Esophagus muscularis mucosa (tissue), 4 donors: ENCODE results near the gene MVB12B. TPM values are rescaled to one million over a fixed set of nuclear protein-coding genes. Genes with fewer than 3 reads are reported as not detected.

ENCODE experiments used
- DNase-seq: peaks from one replicate; pipeline ENCODE4 v3.0.0-alpha.2; 2017; ENCODE audit errors: extremely low spot score
- H3K27ac ChIP-seq, 4 donors: fragments of 200-600 bp; sonication (generic); replicated peaks in 1 of 4; 1 replicate in 3 of 4; 2 replicates in 1 of 4; pipeline ENCODE4 v1.5.1; 2016 to 2019; ENCODE audit warnings: mild to moderate bottlenecking in 1 of 4
- H3K27me3 ChIP-seq, 4 donors: fragments of 200-600 bp; sonication (generic); one replicate each; pipeline versions ENCODE4 v1.5.1 to v1.6.0; 2016 to 2019
- H3K36me3 ChIP-seq, 4 donors: fragments of 200-600 bp; sonication (generic); one replicate each; pipeline ENCODE4 v1.5.1; 2016 to 2019
- H3K4me1 ChIP-seq, 4 donors: fragments of 200-600 bp; sonication (generic); one replicate each; pipeline ENCODE4 v1.5.1; 2016 to 2019
- H3K4me3 ChIP-seq, 4 donors: fragments of 200-600 bp; sonication (generic); 1 replicate in 2 of 4; 2 replicates in 2 of 4; pipeline ENCODE4 v1.5.1; 2016 to 2019; ENCODE audit warnings: mild to moderate bottlenecking in 4 of 4, moderate library complexity in 1 of 4
- H3K9me3 ChIP-seq, 4 donors: fragments of 200-600 bp; sonication (generic); 1 replicate in 3 of 4; 2 replicates in 1 of 4; pipeline ENCODE4 v1.5.1; 2016 to 2019
- EP300 ChIP-seq: sonication (generic); formaldehyde crosslinking; IDR thresholded peaks from one replicate; pipeline ENCODE4 v1.6.1; 2017; ENCODE audit warnings: antibody characterized with exemption
- POLR2A ChIP-seq: fragments of 450-650 bp; IDR thresholded peaks from one replicate; pipeline ENCODE4 v1.6.1; 2017; ENCODE audit warnings: antibody characterized with exemption, moderate library complexity, mild to moderate bottlenecking, low read depth
- POLR2AphosphoS5 ChIP-seq, 2 donors: sonication (generic); formaldehyde crosslinking; IDR thresholded peaks; one replicate each; pipeline ENCODE4 v1.6.1; 2017; ENCODE audit warnings: antibody characterized with exemption in 2 of 2
- WGBS: methylation state at CpG from one replicate; pipeline ENCODE4 v1.1.5; 2018; 5-methylcytosine and 5-hydroxymethylcytosine counted together
- intact Hi-C: fragments of 100-400 bp; cut with DNase I; formaldehyde crosslinking; loops from one replicate; pipeline ENCODE4 v1.15.1; 2023
- total RNA-seq, 4 donors: library from RNA; depleted of rRNA; stranded (reverse); fragments of >200 nt; gene quantifications; one replicate each; pipeline versions ENCODE4 v1.1.0 to v1.2.1, GENCODE V29; 2016
- TF ChIP-seq, protein P1 (sequence below), 3 experiments: fragments of 200-600 bp in 2 of 3; fragments of 450-650 bp in 1 of 3; sonication (generic) in 2 of 3; IDR thresholded peaks; one replicate each; pipeline ENCODE4 v1.5.1; 2017 to 2019; ENCODE audit warnings: antibody characterized with exemption in 3 of 3, mild to moderate bottlenecking in 2 of 3, moderate library complexity in 1 of 3

MVB12B gene
- total RNA-seq, 4 donors from 2014 or later = 14.1 to 25.0 (median 18.4) TPM

DNA sequence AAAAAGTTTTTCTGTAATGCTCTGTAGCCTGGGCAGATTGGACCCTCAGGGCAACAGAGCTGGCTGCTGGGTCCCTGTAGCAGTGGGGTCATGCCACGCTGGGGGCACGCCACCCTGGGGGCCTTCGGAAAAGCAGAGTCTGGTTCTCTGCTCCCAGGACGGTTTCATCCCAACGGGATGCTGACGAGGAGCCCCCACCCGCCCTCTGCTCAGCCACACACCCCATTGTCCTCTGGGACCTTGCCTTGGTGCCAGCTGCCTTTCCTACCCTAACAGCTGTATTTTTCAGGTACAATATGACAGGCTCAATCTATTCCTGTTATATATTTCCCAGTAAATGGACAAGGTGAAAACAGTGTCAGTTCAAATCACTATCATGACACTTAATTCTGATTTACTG is 29.0 kb upstream of the MVB12B start:
- no peaks in the 10 kb centered on the region for H3K36me3 ChIP-seq
- peaks cover 0 to 32% (median 0%) of the 10 kb centered on the region in 4 donors for H3K27me3 ChIP-seq
- no peak overlapping the region for H3K27ac ChIP-seq
- H3K4me3 ChIP-seq = no peak overlapping the region
- no peak for DNase-seq
- WGBS = 77% methylated on average over 7 of the region's 7 CpGs
- intact Hi-C loops = no loop called here
- TF ChIP-seq EP300 = no peak
- TF ChIP-seq POLR2A = no peak
- TF ChIP-seq, protein P1, sequence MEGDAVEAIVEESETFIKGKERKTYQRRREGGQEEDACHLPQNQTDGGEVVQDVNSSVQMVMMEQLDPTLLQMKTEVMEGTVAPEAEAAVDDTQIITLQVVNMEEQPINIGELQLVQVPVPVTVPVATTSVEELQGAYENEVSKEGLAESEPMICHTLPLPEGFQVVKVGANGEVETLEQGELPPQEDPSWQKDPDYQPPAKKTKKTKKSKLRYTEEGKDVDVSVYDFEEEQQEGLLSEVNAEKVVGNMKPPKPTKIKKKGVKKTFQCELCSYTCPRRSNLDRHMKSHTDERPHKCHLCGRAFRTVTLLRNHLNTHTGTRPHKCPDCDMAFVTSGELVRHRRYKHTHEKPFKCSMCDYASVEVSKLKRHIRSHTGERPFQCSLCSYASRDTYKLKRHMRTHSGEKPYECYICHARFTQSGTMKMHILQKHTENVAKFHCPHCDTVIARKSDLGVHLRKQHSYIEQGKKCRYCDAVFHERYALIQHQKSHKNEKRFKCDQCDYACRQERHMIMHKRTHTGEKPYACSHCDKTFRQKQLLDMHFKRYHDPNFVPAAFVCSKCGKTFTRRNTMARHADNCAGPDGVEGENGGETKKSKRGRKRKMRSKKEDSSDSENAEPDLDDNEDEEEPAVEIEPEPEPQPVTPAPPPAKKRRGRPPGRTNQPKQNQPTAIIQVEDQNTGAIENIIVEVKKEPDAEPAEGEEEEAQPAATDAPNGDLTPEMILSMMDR (IDR thresholded peaks at IDR 0.05) = no peak
- TF ChIP-seq POLR2AphosphoS5 (IDR thresholded peaks at IDR 0.05) = no peak
- no peaks in the 10 kb centered on the region for H3K4me1 ChIP-seq
- no peaks in the 10 kb centered on the region for H3K9me3 ChIP-seq

DNA sequence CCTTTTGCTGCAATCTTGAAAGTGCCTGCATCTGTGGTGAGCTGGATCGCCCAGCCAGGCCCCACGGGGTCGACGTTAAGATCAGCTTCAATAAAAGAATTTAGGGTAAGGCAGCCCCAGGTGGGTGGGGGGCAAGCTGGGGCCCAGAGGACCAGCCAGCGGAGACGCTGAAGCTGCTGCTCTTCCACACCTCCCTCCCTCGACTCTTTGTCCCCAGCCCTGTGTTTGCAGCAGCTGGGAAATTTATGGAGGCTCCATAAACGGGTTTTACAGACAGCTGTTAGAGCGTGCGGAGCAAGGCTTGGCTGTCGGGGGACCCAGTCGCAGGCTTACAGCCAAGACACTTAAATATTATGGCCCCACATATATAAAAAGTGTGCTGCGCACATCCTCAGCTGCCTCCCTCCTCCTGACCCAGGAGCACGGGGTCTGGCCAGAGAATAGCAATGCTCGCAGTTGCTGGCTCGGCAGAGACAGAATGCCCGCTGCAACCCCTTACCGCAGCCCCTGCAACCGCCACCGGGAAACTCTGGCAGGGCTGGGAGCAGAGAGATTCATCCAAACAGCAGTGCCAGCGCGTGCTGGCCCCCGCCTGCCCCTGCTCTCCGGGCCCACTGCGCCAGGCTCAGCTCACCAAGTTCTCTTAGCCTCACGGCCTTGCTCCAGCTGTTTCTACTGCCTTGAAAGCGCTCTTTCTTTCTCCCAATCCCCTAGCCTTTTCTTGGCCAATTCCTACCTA is 28.4 kb upstream of the MVB12B start:
- DNase-seq = no peak
- no peak for TF ChIP-seq EP300
- no peak for TF ChIP-seq POLR2AphosphoS5 (IDR thresholded peaks at IDR 0.05)
- TF ChIP-seq POLR2A = no peak
- TF ChIP-seq, protein P1 (IDR thresholded peaks at IDR 0.05) = no peak
- peaks cover 0 to 26% (median 0%) of the 10 kb centered on the region in 4 donors for H3K27me3 ChIP-seq
- WGBS = 66% methylated on average over 18 of the region's 27 CpGs
- H3K4me3 ChIP-seq = no peak overlapping the region
- no peaks in the 10 kb centered on the region for H3K4me1 ChIP-seq
- intact Hi-C loops = no loop called here
- no peaks in the 10 kb centered on the region for H3K9me3 ChIP-seq
- no peaks in the 10 kb centered on the region for H3K36me3 ChIP-seq
- H3K27ac ChIP-seq = no peak overlapping the region

DNA sequence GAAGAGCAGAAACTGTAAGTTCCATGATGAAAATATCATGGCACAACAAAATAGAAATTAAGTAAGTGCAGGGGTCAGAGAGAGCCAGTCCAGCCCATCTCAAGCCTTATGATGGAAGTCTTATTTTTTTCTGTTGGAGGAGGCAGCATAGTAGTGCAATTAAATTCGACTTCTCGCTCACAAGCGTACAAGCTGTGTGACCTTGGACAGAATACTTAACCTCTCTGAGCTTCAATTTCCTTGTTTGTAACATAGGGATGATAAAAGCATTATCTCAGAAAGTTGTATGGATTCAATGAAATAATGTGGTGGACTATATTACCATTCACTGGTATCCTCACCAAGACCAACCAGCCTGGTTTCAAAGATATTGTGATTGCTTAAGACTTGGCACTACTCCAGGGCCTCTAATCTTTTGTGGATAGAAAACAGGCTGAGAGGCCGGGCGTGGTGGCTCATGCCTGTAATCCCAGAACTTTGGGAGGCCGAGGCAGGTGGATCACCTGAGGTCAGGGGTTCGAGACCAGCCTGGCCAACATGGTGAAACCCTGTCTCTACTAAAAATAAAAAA is 26.8 kb upstream of the MVB12B start:
- WGBS = 95% methylated on average over 7 of the region's 7 CpGs
- Histone ChIP-seq H3K4me1 (no peaks in the 10 kb centered on the region), H3K9me3 (no peaks in the 10 kb centered on the region), H3K27ac (no peak overlapping the region), H3K27me3 (peaks cover 0 to 16% (median 0%) of the 10 kb centered on the region in 4 donors), H3K36me3 (no peaks in the 10 kb centered on the region), H3K4me3 (no peak overlapping the region)
- no peak for DNase-seq
- TF ChIP-seq, protein P1 (IDR thresholded peaks at IDR 0.05) = no peak
- TF ChIP-seq EP300 (no peak), POLR2AphosphoS5 (IDR thresholded peaks at IDR 0.05) (no peak), POLR2A (no peak)
- intact Hi-C loops = loop anchor here (5.0 kb wide), 2 partner anchors 98 to 193 kb away; no protein-coding TSS in a partner anchor

DNA sequence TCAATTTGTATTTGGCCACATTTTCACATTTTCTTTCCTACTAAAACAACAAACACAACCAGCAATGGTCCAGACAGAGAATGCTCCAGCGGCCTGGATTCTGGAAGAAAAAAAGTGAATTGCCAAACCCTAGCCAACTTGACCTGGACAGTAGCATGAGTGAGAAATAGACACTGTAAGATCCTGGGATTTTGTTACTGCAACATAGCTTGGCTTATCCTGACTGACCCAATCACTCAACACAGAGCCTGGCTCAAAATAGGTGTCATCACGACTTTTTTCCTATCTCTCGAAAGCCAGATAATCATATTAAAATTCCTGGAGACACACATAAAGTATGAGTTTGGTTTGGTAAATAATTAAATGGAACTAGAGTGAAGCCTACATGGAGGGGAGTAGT is 25.4 kb upstream of the MVB12B start:
- no peak overlapping the region for H3K27ac ChIP-seq
- WGBS = 98% methylated on average over 3 of the region's 3 CpGs
- TF ChIP-seq POLR2AphosphoS5 (IDR thresholded peaks at IDR 0.05) (no peak), POLR2A (no peak), EP300 (no peak)
- TF ChIP-seq, protein P1 (IDR thresholded peaks at IDR 0.05) = no peak
- intact Hi-C loops = loop anchor here (5.0 kb wide), 2 partner anchors 96 to 191 kb away; no protein-coding TSS in a partner anchor
- H3K9me3 ChIP-seq = no peaks in the 10 kb centered on the region
- no peaks in the 10 kb centered on the region for H3K36me3 ChIP-seq
- no peak overlapping the region for H3K4me3 ChIP-seq
- H3K4me1 ChIP-seq = no peaks in the 10 kb centered on the region
- no peak for DNase-seq
- H3K27me3 ChIP-seq = peaks cover 0 to 4% (median 0%) of the 10 kb centered on the region in 4 donors
